GM21526 (cell line): ENCODE measurements around the gene KMO.

ENCODE experiments used
- ATAC-seq: cut with Tn5 transposase; IDR thresholded peaks from one replicate; pipeline ENCODE4 v1.9.1; 2021; ENCODE audit warnings: moderate library complexity; ENCODE audit not compliant: unreplicated experiment, low FRiP score

KMO gene

GRCh38 chr1:241644259-241644658 lies 112.1 kb downstream of the KMO start:
- no peak for ATAC-seq

- ATAC-seq: no peak
Measured at GRCh38 chr1:241645199-241645598, 113.0 kb downstream of the KMO start.
